Measurements from ENCODE around the gene ALDH1A2.

DNA sequence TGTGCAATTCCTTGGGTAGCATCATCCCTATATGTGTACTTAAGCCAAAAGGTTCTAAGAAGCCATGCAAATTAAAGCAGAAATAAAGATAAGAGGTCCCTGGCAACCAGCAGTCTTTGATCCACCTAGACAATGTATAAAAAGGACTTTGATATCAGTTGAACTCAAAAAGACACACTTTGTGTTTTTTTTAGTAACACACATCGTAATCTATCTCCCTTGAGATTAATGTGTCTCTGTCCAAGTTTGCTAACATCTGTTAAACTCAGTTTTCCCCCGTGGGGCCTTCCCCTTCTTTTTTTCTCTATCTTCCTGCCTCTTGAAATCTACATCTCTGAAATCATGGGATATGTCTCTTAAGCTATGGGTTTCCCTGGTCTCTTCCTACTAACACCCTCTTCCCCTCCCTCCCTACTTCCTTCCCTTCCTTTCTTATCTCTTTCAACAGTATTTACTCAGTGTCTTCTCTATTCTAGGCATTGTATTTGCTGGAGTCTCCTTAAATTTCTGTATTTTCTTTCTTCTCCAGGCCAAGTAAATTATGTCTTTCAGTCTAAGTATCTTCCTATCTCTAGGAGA lies 27.7 kb downstream of the ALDH1A2 start:
- no peak for TF ChIP-seq ELK4 (IDR thresholded peaks at IDR 0.05; ENCODE audit: borderline replicate concordance, low read depth, low read length)
- TF ChIP-seq, protein P1, sequence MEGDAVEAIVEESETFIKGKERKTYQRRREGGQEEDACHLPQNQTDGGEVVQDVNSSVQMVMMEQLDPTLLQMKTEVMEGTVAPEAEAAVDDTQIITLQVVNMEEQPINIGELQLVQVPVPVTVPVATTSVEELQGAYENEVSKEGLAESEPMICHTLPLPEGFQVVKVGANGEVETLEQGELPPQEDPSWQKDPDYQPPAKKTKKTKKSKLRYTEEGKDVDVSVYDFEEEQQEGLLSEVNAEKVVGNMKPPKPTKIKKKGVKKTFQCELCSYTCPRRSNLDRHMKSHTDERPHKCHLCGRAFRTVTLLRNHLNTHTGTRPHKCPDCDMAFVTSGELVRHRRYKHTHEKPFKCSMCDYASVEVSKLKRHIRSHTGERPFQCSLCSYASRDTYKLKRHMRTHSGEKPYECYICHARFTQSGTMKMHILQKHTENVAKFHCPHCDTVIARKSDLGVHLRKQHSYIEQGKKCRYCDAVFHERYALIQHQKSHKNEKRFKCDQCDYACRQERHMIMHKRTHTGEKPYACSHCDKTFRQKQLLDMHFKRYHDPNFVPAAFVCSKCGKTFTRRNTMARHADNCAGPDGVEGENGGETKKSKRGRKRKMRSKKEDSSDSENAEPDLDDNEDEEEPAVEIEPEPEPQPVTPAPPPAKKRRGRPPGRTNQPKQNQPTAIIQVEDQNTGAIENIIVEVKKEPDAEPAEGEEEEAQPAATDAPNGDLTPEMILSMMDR (tag by site-specific recombination; IDR thresholded peaks at IDR 0.05), result no peak
- TF ChIP-seq GLIS1 (tag by site-specific recombination; IDR thresholded peaks at IDR 0.05), result no peak
- TF ChIP-seq PRDM6 (tag by site-specific recombination; IDR thresholded peaks at IDR 0.05), result peak; percentile 48; the same call in 1 of the 2 replicates
- no peak for TF ChIP-seq ZNF580 (tag by site-specific recombination; IDR thresholded peaks at IDR 0.05)
- no peak for TF ChIP-seq ZSCAN23 (tag by site-specific recombination; IDR thresholded peaks at IDR 0.05)
- TF ChIP-seq YY1 (tag by site-specific recombination; IDR thresholded peaks at IDR 0.05), result no peak
